Measurements from ENCODE around the gene ZBTB8OS. TPM values are rescaled to one million over a fixed set of nuclear protein-coding genes. Genes with fewer than 3 reads are reported as not detected.
A peak's percentile ranks its signal among the peaks of the same experiment; 100 is the strongest.

ZBTB8OS gene
- total and polyA plus RNA-seq, 9 of the 15 experiments (the other 6 are each of a cell fraction or from before 2014, with no cell fraction given), result 54.8 to 230 (median 107) TPM

DNA sequence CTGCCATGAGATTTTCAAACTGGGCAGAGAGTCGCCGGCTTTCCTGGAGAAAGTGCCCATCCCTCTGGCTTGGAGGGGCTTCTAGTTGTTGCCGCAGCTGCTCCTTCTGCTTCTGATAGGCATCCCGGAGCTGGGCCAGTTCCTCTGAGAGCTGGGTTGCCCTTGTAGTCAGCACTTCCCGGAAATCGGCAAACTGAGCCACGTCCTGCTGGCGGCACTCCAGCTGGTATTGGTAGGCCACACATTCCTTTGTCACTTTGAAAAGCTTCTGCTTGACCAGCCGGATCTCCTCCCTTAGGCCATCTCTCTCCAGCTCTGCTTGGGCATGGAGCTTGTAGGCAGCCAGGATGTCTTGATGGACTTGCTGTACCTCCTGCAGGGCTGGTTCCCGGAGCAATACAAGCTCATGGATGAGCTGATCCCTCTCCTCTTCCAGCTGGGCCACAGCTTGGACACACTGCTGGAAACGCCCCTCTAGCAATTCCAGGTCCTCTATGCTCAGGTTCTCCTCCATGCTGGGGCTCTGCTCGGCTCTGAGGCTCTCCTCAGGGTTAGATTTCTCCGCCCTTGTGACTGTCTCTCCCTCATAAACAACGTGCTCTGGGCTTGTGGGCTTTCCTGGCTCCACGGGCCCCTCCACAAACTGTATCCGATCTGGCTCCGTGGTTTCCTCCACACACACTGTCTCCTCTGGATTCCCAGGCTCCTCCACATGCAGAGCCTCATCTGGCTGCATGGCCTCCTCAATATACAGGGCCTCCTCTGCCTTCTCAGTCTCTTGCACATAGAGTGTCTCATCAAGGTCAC is 45.0 kb upstream of the ZBTB8OS start (continued):
- TF ChIP-seq POLR2B (IDR thresholded peaks at IDR 0.05; ENCODE audit: low read depth, partially characterized antibody) (peak; percentile 23), NCOA1 (IDR thresholded peaks at IDR 0.05; ENCODE audit: low read depth) (no peak), SRSF3 (IDR thresholded peaks at IDR 0.05; ENCODE audit: insufficient read depth, low read length) (no peak), SIX5 (IDR thresholded peaks at IDR 0.05; ENCODE audit: borderline replicate concordance in 1 of 2, insufficient read depth in 1 of 2, low read depth in 1 of 2, low read length in 2 of 2) (no peak), ZNF143 (CRISPR knock-in tag; IDR thresholded peaks at IDR 0.05) (no peak; the same call in 1 of the 2 replicates), TCFL5 (CRISPR knock-in tag; conservative IDR thresholded peaks at IDR 0.05) (no peak), ZNF12 (CRISPR knock-in tag; IDR thresholded peaks at IDR 0.05) (no peak), RBBP5 (IDR thresholded peaks at IDR 0.05; ENCODE audit: borderline replicate concordance, insufficient read depth, low read length, poor library complexity, severe bottlenecking) (peak; percentile 25), CREM (IDR thresholded peaks at IDR 0.05; ENCODE audit: low read depth) (0 out of 2 replicates have a peak, but pooled peaks have one; percentile 31), MTA2 (IDR thresholded peaks at IDR 0.05; ENCODE audit: low read depth) (no peak), ZNF740 (CRISPR knock-in tag; IDR thresholded peaks at IDR 0.05) (no peak), ZNF740 (tag; IDR thresholded peaks at IDR 0.05) (no peak), NR3C1 (CRISPR knock-in tag; IDR thresholded peaks at IDR 0.05) (no peak), NCOA2 (IDR thresholded peaks at IDR 0.05; ENCODE audit: partially characterized antibody in 2 of 2) (no peak), NR4A1 (CRISPR knock-in tag; IDR thresholded peaks at IDR 0.05) (no peak), NR4A1 (tag; IDR thresholded peaks at IDR 0.05) (no peak), KLF13 (tag; IDR thresholded peaks at IDR 0.05; ENCODE audit: borderline replicate concordance, low read depth) (no peak), ZNF431 (CRISPR knock-in tag; IDR thresholded peaks at IDR 0.05) (no peak)
- TF ChIP-seq, protein P1, sequence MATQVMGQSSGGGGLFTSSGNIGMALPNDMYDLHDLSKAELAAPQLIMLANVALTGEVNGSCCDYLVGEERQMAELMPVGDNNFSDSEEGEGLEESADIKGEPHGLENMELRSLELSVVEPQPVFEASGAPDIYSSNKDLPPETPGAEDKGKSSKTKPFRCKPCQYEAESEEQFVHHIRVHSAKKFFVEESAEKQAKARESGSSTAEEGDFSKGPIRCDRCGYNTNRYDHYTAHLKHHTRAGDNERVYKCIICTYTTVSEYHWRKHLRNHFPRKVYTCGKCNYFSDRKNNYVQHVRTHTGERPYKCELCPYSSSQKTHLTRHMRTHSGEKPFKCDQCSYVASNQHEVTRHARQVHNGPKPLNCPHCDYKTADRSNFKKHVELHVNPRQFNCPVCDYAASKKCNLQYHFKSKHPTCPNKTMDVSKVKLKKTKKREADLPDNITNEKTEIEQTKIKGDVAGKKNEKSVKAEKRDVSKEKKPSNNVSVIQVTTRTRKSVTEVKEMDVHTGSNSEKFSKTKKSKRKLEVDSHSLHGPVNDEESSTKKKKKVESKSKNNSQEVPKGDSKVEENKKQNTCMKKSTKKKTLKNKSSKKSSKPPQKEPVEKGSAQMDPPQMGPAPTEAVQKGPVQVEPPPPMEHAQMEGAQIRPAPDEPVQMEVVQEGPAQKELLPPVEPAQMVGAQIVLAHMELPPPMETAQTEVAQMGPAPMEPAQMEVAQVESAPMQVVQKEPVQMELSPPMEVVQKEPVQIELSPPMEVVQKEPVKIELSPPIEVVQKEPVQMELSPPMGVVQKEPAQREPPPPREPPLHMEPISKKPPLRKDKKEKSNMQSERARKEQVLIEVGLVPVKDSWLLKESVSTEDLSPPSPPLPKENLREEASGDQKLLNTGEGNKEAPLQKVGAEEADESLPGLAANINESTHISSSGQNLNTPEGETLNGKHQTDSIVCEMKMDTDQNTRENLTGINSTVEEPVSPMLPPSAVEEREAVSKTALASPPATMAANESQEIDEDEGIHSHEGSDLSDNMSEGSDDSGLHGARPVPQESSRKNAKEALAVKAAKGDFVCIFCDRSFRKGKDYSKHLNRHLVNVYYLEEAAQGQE (IDR thresholded peaks at IDR 0.05; ENCODE audit: borderline replicate concordance), result no peak
- TF ChIP-seq, protein P1 (CRISPR knock-in tag; IDR thresholded peaks at IDR 0.05; ENCODE audit: low read depth), result no peak
